H1 (cell line): ENCODE results near the gene MAP2K7.

ENCODE experiments used
- BRCA1 ChIP-seq: IDR thresholded peaks from 2 replicates; pipeline ENCODE4 v1.6.1; 2012; ENCODE audit warnings: low read depth, low read length, improper control_type of control experiment
- CTCF ChIP-seq, 3 experiments: IDR thresholded peaks; 1 replicate in 2 of 3; 2 replicates in 1 of 3; pipeline versions ENCODE4 v1.5.1 to v1.6.1; 2011; ENCODE audit warnings: low read length in 3 of 3, mild to moderate bottlenecking in 3 of 3, inconsistent platforms in 2 of 3, low read depth in 1 of 3, moderate library complexity in 1 of 3; ENCODE audit not compliant: insufficient read depth in 1 of 3; ENCODE audit errors: control extremely low read depth in 1 of 3
- EGR1 ChIP-seq: IDR thresholded peaks from 2 replicates; pipeline ENCODE4 v1.6.1; 2011; ENCODE audit warnings: low read depth, low read length, borderline replicate concordance
- EP300 ChIP-seq, 2 experiments: IDR thresholded peaks; 1 replicate in 1 of 2; 2 replicates in 1 of 2; pipeline ENCODE4 v1.6.1; 2011 to 2012; ENCODE audit warnings: low read depth in 2 of 2, low read length in 2 of 2, mild to moderate bottlenecking in 2 of 2, borderline replicate concordance in 1 of 2, inconsistent platforms in 1 of 2, moderate library complexity in 1 of 2
- EZH2 ChIP-seq: fragments of 200-600 bp; sonication (generic); IDR thresholded peaks from 2 replicates; pipeline ENCODE4 v1.7.1; 2012; ENCODE audit warnings: low read depth, mild to moderate bottlenecking, moderate library complexity, low read length, inconsistent platforms; ENCODE audit not compliant: severe bottlenecking
- HDAC2 ChIP-seq, 2 experiments: fragments of 300-600 bp in 1 of 2; sonication (generic) in 1 of 2; IDR thresholded peaks; 2 replicates each; pipeline ENCODE4 v1.6.1; 2011 to 2012; ENCODE audit warnings: low read depth in 2 of 2, low read length in 2 of 2, mild to moderate bottlenecking in 2 of 2, moderate library complexity in 2 of 2, borderline replicate concordance in 1 of 2, inconsistent platforms in 1 of 2
- KDM5A ChIP-seq: fragments of 200-600 bp; IDR thresholded peaks from 2 replicates; pipeline ENCODE4 v1.7.1; 2012; ENCODE audit warnings: mild to moderate bottlenecking, low read length, inconsistent platforms, mixed read lengths
- POLR2AphosphoS5 ChIP-seq: IDR thresholded peaks from 2 replicates; pipeline ENCODE4 v1.6.1; 2011; ENCODE audit warnings: low read depth, low read length
- RFX5 ChIP-seq: IDR thresholded peaks from 2 replicates; pipeline ENCODE4 v1.6.1; 2011; ENCODE audit warnings: low read depth, low read length, improper control_type of control experiment, borderline replicate concordance
- SIRT6 ChIP-seq: IDR thresholded peaks from one replicate; pipeline ENCODE4 v1.7.1; 2012; ENCODE audit warnings: low read length, inconsistent platforms
- SP2 ChIP-seq: IDR thresholded peaks from 2 replicates; pipeline ENCODE4 v1.6.1; 2012; ENCODE audit warnings: mild to moderate bottlenecking, low read length, inconsistent platforms
- TF ChIP-seq, protein P1 (sequence below): IDR thresholded peaks from 2 replicates; pipeline ENCODE4 v1.6.1; 2012; ENCODE audit warnings: inconsistent platforms

- TF ChIP-seq CTCF (IDR thresholded peaks at IDR 0.05; ENCODE audit: control extremely low read depth in 1 of 3, insufficient read depth in 1 of 3, low read depth in 1 of 3, low read length in 3 of 3) (no peak), POLR2AphosphoS5 (no peak), SP2 (no peak), RFX5 (no peak), KDM5A (no peak), SIRT6 (no peak), BRCA1 (no peak), EGR1 (no peak), EZH2 (no peak), HDAC2 (IDR thresholded peaks at IDR 0.05; ENCODE audit: borderline replicate concordance in 1 of 2, low read depth in 2 of 2, low read length in 2 of 2) (no peak), EP300 (IDR thresholded peaks at IDR 0.05; ENCODE audit: borderline replicate concordance in 1 of 2, low read depth in 2 of 2, low read length in 2 of 2) (no peak)
- TF ChIP-seq, protein P1, sequence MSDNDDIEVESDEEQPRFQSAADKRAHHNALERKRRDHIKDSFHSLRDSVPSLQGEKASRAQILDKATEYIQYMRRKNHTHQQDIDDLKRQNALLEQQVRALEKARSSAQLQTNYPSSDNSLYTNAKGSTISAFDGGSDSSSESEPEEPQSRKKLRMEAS = no peak
These were observed 31.1 kb upstream of the MAP2K7 start for GRCh38 chr19:7872306-7873204.
